GM13976 (cell line): ENCODE results near the gene KRT3.

ENCODE experiments used
- DNase-seq: peaks from one replicate; pipeline ENCODE4 v3.0.0; 2012; ENCODE audit warnings: low spot score
- in situ Hi-C: fragments of 300-500 bp; cut with MboI; formaldehyde crosslinking; loops from one replicate; pipeline ENCODE4 v1.12.0; 2022; ENCODE audit warnings: low sequenced_read_pairs, mixed read lengths, inconsistent platforms; ENCODE audit not compliant: unreplicated experiment
- TF ChIP-seq, protein P1 (sequence below): IDR thresholded peaks from 2 replicates; pipeline ENCODE4 v1.5.1; 2012; ENCODE audit warnings: borderline replicate concordance, mild to moderate bottlenecking; ENCODE audit not compliant: insufficient read depth; ENCODE audit errors: extremely low read depth, missing control alignments, control extremely low read depth

The KRT3 gene

DNA sequence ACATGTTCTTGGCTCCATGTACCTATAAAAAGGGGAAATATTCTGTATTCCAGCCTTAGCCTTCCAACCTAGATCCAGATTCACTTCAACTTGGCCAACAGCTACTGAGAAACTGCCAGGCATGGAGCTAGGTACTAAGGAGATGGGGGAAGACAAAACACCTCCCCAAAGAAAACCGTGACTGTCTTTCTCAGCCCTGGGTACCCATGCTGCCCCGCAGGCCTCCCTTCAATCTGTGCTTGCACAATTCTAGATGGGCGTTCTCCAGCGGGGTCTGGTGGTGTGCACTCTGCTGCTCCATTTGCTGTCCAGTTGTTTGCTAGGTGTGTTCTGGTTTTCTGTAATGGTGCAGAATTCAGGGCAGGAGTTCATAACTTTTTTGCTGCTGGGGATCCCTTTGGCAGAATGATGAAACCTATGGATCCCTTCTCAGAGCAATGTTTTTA, 18.8 kb upstream of the KRT3 start:
- in situ Hi-C loops, result no loop called here
- TF ChIP-seq, protein P1, sequence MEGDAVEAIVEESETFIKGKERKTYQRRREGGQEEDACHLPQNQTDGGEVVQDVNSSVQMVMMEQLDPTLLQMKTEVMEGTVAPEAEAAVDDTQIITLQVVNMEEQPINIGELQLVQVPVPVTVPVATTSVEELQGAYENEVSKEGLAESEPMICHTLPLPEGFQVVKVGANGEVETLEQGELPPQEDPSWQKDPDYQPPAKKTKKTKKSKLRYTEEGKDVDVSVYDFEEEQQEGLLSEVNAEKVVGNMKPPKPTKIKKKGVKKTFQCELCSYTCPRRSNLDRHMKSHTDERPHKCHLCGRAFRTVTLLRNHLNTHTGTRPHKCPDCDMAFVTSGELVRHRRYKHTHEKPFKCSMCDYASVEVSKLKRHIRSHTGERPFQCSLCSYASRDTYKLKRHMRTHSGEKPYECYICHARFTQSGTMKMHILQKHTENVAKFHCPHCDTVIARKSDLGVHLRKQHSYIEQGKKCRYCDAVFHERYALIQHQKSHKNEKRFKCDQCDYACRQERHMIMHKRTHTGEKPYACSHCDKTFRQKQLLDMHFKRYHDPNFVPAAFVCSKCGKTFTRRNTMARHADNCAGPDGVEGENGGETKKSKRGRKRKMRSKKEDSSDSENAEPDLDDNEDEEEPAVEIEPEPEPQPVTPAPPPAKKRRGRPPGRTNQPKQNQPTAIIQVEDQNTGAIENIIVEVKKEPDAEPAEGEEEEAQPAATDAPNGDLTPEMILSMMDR, result no peak
- DNase-seq, result no peak

DNA sequence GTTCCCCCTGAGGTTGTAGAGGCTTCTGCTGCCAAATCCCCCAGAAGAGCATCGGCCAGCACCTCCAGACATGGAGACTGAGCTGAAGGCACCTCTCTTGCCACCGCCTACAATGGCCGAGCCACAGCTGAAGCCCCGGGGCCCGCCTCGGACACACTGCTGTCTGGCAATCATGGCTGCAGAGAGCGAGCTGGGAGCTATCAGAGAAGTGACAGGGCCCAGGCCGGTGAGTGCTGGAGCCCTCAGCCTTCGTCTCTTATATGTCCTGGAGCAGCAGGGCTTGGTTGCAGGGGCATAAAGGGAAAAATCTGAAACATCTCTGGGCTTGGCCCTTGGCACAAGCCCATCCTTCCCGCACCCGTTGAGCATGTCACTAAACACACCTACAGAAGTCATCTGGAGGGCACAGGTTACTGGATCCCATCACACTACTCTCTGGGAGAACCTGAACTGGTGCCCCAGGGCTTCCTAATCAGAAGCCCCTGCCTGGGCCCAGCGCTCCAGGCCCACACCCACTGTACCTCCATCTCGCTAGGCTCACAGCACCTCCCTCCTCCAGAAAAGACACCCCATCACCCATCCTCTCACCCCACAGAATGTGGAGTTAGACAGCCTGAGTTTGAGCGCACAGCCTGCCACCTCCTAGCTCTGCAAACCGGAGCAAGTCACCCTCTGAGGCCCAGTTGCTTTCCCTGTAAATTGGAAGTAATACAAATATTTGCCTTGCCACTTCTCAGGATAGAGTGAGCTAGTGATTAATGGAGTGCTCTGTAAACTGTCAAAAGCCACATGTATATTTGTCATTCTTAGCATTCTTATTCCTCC, 18.2 kb upstream of the KRT3 start, which contains the start of gene KRT4:
TSS of gene KRT4 (minus strand) at position 232 of the 825 bp plus-strand sequence. CDS start at position 174, 58 bp downstream.
- TF ChIP-seq, protein P1, result no peak
- in situ Hi-C loops, result no loop called here
- no peak for DNase-seq

DNA sequence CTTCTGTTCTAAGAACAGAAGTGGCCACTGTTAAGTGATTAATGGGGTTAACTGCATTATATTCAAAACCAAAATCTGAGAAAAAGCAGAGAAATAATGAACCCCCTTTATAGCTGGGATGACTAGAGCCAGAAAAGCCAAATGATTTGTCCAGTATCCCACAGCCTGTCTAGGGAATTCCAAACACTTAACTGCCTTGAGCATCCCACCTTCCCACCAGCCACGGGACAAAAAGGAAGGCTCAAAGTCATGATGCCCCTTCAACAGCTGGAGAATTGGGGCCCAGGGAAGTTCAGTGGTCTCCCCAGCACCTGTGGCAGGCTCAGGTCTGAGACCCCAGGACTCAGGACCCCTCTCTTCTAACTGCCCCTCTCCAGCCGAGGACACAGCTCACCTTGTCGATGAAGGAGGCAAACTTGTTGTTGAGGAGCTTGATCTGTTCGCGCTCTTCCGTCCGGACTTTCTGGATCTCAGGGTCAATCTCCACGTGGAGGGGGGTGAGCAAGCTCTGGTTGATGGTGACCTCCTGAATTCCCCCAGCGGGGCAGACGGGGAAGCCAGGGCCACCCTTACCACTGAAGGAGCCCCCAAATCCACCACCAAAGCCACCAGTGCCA, 17.4 kb upstream of the KRT3 start:
- TF ChIP-seq, protein P1, result no peak
- in situ Hi-C loops, result no loop called here
- no peak for DNase-seq

DNA sequence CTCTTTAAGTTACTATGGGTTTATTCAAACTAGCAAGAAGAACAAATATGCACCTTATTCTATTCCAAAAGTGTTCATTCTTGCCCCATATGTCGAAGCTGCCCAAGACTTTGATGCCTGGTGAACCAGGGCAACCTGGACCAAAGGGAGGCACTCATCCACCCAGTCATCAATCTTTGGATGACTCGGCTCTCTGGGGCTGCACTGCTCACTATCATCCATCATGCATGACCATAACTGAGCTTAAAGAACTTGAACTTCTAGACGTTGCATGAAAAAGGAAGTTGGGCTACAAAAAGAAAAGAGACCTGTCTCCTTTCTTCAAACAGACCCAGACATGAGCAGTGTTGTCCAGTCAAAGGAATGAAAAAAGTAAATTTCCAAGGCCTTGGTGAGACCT, 16.8 kb upstream of the KRT3 start:
- in situ Hi-C loops, result no loop called here
- DNase-seq, result no peak
- TF ChIP-seq, protein P1, result no peak

DNA sequence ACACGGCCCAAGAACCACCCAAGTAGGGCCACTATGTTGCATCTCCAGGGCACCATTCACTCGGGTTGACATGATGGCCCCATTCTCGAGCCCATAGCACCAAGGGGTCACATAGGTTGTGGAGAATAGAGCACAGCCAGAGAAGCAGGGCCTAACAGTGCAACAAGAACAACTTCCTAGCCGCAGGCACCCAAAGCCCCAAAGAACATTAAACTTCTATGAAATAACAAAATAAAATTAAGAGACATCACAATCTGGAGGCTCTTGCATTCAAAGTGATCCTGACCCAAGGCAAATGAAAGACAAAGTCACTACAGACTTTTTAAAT, 16.1 kb upstream of the KRT3 start:
- in situ Hi-C loops, result no loop called here
- DNase-seq, result no peak

More for the DNA sequence above, 16.1 kb upstream of the KRT3 start:
- TF ChIP-seq, protein P1, result no peak
